DOHH2 (cell line): ENCODE measurements around the gene CAPN7.

ENCODE experiments used
- H3F3A ChIP-seq: fragments of 200-600 bp; sonication (generic), shearing (Covaris generic); 2 replicates; pipeline ENCODE4 v1.6.0; 2016; ENCODE audit warnings: antibody characterized with exemption, mild to moderate bottlenecking; ENCODE audit not compliant: control insufficient read depth, insufficient read depth
- H3K27ac ChIP-seq: fragments of 200-600 bp; sonication (generic); 2 replicates; pipeline ENCODE4 v1.5.1; 2014; ENCODE audit warnings: low read depth, mild to moderate bottlenecking, low read length, moderate library complexity
- H3K27me3 ChIP-seq: fragments of 200-600 bp; sonication (generic); 2 replicates; pipeline ENCODE4 v1.6.1; 2014; ENCODE audit warnings: mild to moderate bottlenecking, low read length, mixed read lengths; ENCODE audit not compliant: control insufficient read depth
- H3K36me3 ChIP-seq: fragments of 200-600 bp; sonication (generic); 2 replicates; pipeline ENCODE4 v1.6.1; 2014; ENCODE audit warnings: mild to moderate bottlenecking, low read length, moderate library complexity, mixed read lengths; ENCODE audit not compliant: control insufficient read depth
- H3K4me1 ChIP-seq: fragments of 200-600 bp; sonication (generic); 2 replicates; pipeline ENCODE4 v1.6.1; 2014; ENCODE audit warnings: mild to moderate bottlenecking, low read length, mixed read lengths; ENCODE audit not compliant: control insufficient read depth
- H3K4me2 ChIP-seq: fragments of 200-600 bp; sonication (generic); 2 replicates; pipeline ENCODE4 v1.6.0; 2014; ENCODE audit warnings: mild to moderate bottlenecking, low read length, moderate library complexity
- H3K4me3 ChIP-seq: fragments of 200-600 bp; sonication (generic); 2 replicates; pipeline ENCODE4 v1.5.1; 2014; ENCODE audit warnings: mild to moderate bottlenecking, low read length, mixed read lengths
- H3K79me2 ChIP-seq: fragments of 200-600 bp; sonication (generic); 2 replicates; pipeline ENCODE4 v1.6.1; 2014; ENCODE audit warnings: mild to moderate bottlenecking, low read length, mixed read lengths; ENCODE audit not compliant: control insufficient read depth
- H3K9me2 ChIP-seq: fragments of 200-600 bp; sonication (generic); replicated peaks from 2 replicates; pipeline ENCODE4 v1.6.1; 2014; ENCODE audit warnings: mild to moderate bottlenecking, low read length, mixed read lengths; ENCODE audit not compliant: control insufficient read depth
- H3K9me3 ChIP-seq: fragments of 200-600 bp; sonication (generic); 2 replicates; pipeline ENCODE4 v1.6.1; 2014; ENCODE audit warnings: antibody characterized with exemption, low read length, mixed read lengths; ENCODE audit not compliant: control insufficient read depth, insufficient read depth
- H4K20me1 ChIP-seq: fragments of 200-600 bp; sonication (generic); 2 replicates; pipeline ENCODE4 v1.6.0; 2014; ENCODE audit warnings: low read depth, mild to moderate bottlenecking, antibody characterized with exemption, low read length, moderate library complexity; ENCODE audit not compliant: control insufficient read depth, insufficient read depth
- CTCF ChIP-seq: fragments of 200-600 bp; sonication (generic); IDR thresholded peaks from one replicate; pipeline ENCODE4 v1.5.1; 2014; ENCODE audit warnings: antibody characterized with exemption, mild to moderate bottlenecking, low read depth, low read length; ENCODE audit not compliant: poor library complexity, severe bottlenecking
- EZH2phosphoT487 ChIP-seq: fragments of 200-600 bp; sonication (generic); IDR thresholded peaks from 2 replicates; pipeline ENCODE4 v1.6.1; 2017; ENCODE audit warnings: borderline replicate concordance, mild to moderate bottlenecking, antibody characterized with exemption, low read length, moderate library complexity, mixed read lengths

CAPN7 gene

GRCh38 chr3:15276028-15276724 is 70.1 kb downstream of the CAPN7 start:
- no peaks in the 10 kb centered on the region for H3K27me3 ChIP-seq
- H3K9me2 ChIP-seq: no peaks in the 10 kb centered on the region
- no peak for TF ChIP-seq EZH2phosphoT487
- no peak for TF ChIP-seq CTCF
- no peak overlapping the region for H3K27ac ChIP-seq
- H3K36me3 ChIP-seq: no peaks in the 10 kb centered on the region
- peaks cover 34% of the 10 kb centered on the region for H3K79me2 ChIP-seq
- no peaks in the 10 kb centered on the region for H3K9me3 ChIP-seq
- H4K20me1 ChIP-seq: no peaks in the 10 kb centered on the region
- no peak overlapping the region for H3K4me2 ChIP-seq
- no peak overlapping the region for H3K4me3 ChIP-seq
- peaks cover 27% of the 10 kb centered on the region for H3K4me1 ChIP-seq
- no peaks in the 10 kb centered on the region for H3F3A ChIP-seq

- Histone ChIP-seq H3K9me2 (no peaks in the 10 kb centered on the region), H3K27ac (no peak overlapping the region), H3K9me3 (no peaks in the 10 kb centered on the region), H3F3A (no peaks in the 10 kb centered on the region), H4K20me1 (no peaks in the 10 kb centered on the region), H3K27me3 (no peaks in the 10 kb centered on the region), H3K4me1 (peaks cover 13% of the 10 kb centered on the region), H3K79me2 (peaks cover 43% of the 10 kb centered on the region), H3K4me3 (no peak overlapping the region), H3K4me2 (no peak overlapping the region), H3K36me3 (no peaks in the 10 kb centered on the region)
- TF ChIP-seq CTCF (no peak), EZH2phosphoT487 (no peak)
These were observed 71.9 kb downstream of the CAPN7 start for GRCh38 chr3:15277861-15278500.

GRCh38 chr3:15279205-15279604 is 73.2 kb downstream of the CAPN7 start:
- no peaks in the 10 kb centered on the region for H4K20me1 ChIP-seq
- no peak overlapping the region for H3K4me2 ChIP-seq
- no peaks in the 10 kb centered on the region for H3F3A ChIP-seq
- H3K4me1 ChIP-seq: peaks cover 9% of the 10 kb centered on the region
- peaks cover 49% of the 10 kb centered on the region for H3K79me2 ChIP-seq
- TF ChIP-seq EZH2phosphoT487 (no peak), CTCF (no peak)
- no peak overlapping the region for H3K4me3 ChIP-seq
- H3K9me2 ChIP-seq: no peaks in the 10 kb centered on the region
- H3K9me3 ChIP-seq: no peaks in the 10 kb centered on the region
- no peaks in the 10 kb centered on the region for H3K36me3 ChIP-seq
- no peaks in the 10 kb centered on the region for H3K27me3 ChIP-seq
- H3K27ac ChIP-seq: no peak overlapping the region
